DND-41 (cell line): ENCODE measurements around the gene CANT1.

ENCODE experiments used
- EZH2 ChIP-seq: IDR thresholded peaks from 3 replicates; pipeline ENCODE4 v1.6.1; 2012; ENCODE audit warnings: borderline replicate concordance, low read depth, mild to moderate bottlenecking, moderate library complexity, low read length, inconsistent platforms; ENCODE audit not compliant: severe bottlenecking
- TF ChIP-seq, protein P1 (sequence below): IDR thresholded peaks from 2 replicates; pipeline ENCODE4 v1.5.1; 2012; ENCODE audit warnings: borderline replicate concordance, low read length, moderate library complexity, mild to moderate bottlenecking; ENCODE audit not compliant: poor library complexity, severe bottlenecking; ENCODE audit errors: extremely low read depth

DNA sequence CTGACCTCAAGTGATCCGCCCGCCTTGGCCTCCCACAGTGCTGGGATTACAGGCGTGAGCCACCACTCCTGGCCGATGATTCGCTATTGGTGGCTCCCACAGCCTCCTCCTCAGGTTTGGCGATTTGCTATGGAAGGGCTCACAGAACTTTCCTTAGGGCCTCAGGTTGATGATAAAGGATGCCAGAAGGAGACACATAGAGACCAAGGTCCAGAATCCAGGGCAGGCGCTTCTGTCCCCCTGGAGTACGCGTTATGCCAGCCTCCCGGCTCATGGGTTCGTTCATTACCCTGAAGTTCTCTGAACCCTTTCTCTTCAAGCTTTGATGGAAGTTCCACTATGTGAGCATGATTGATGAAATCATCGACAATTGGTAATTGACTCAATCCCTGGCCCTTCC, 49.8 kb downstream of the CANT1 start:
- TF ChIP-seq, protein P1, sequence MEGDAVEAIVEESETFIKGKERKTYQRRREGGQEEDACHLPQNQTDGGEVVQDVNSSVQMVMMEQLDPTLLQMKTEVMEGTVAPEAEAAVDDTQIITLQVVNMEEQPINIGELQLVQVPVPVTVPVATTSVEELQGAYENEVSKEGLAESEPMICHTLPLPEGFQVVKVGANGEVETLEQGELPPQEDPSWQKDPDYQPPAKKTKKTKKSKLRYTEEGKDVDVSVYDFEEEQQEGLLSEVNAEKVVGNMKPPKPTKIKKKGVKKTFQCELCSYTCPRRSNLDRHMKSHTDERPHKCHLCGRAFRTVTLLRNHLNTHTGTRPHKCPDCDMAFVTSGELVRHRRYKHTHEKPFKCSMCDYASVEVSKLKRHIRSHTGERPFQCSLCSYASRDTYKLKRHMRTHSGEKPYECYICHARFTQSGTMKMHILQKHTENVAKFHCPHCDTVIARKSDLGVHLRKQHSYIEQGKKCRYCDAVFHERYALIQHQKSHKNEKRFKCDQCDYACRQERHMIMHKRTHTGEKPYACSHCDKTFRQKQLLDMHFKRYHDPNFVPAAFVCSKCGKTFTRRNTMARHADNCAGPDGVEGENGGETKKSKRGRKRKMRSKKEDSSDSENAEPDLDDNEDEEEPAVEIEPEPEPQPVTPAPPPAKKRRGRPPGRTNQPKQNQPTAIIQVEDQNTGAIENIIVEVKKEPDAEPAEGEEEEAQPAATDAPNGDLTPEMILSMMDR = no peak
- no peak for TF ChIP-seq EZH2
